Measurements from ENCODE around the gene GPC5. TPM values are rescaled to one million over a fixed set of nuclear protein-coding genes. Genes with fewer than 3 reads are reported as not detected.
A peak's percentile ranks its signal among the peaks of the same experiment; 100 is the strongest.

GPC5 gene
- total RNA-seq, 1 donor from 2014 or later: 0.57 TPM

- no peak for DNase-seq (ENCODE audit: low spot score, unreplicated experiment)
- no peak overlapping the region for H3K27ac Mint-ChIP-seq
- H3K27me3 Mint-ChIP-seq: no peaks in the 10 kb centered on the region
- no peak overlapping the region for H3K4me3 Mint-ChIP-seq (ENCODE audit: low read depth)
- H3K36me3 Mint-ChIP-seq (ENCODE audit: insufficient read depth): no peaks in the 10 kb centered on the region
- no peak for TF ChIP-seq CTCF (IDR thresholded peaks at IDR 0.05; ENCODE audit: unreplicated experiment)
- H3K9me3 Mint-ChIP-seq (ENCODE audit: low read depth): no peaks in the 10 kb centered on the region
- no peaks in the 10 kb centered on the region for H3K4me1 Mint-ChIP-seq (ENCODE audit: low read depth)
These were observed 240.9 kb downstream of the GPC5 start for GRCh38 chr13:91639330-91639729.

DNA sequence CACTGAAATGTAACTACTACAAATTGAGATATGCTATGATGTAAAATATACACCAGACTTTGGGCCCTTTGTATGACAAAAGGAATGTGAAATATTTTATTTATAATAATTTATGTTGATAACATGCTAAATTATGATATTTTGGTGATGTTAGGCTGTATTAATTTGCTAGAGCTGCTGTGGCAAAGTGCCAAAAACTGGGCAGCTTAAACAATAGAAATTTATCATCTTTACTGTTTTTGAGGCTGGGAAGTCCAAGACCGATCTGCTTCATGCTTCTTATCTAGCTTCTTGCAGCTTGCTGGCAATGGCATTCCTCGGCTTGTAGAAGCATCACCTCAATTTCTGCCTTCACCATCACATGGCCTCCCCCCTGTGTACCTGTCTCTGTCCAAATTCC is 245.0 kb downstream of the GPC5 start:
- no peak for DNase-seq (ENCODE audit: low spot score, unreplicated experiment)
- no peak overlapping the region for H3K4me3 Mint-ChIP-seq (ENCODE audit: low read depth)
- H3K27ac Mint-ChIP-seq: no peak overlapping the region
- no peaks in the 10 kb centered on the region for H3K9me3 Mint-ChIP-seq (ENCODE audit: low read depth)
- H3K36me3 Mint-ChIP-seq (ENCODE audit: insufficient read depth): no peaks in the 10 kb centered on the region
- no peaks in the 10 kb centered on the region for H3K4me1 Mint-ChIP-seq (ENCODE audit: low read depth)
- no peaks in the 10 kb centered on the region for H3K27me3 Mint-ChIP-seq
- no peak for TF ChIP-seq CTCF (IDR thresholded peaks at IDR 0.05; ENCODE audit: unreplicated experiment)

GRCh38 chr13:91644806-91645205 is 246.4 kb downstream of the GPC5 start:
- Mint-ChIP-seq H3K4me3 (ENCODE audit: low read depth) (no peak overlapping the region), H3K27ac (no peak overlapping the region), H3K27me3 (no peaks in the 10 kb centered on the region), H3K4me1 (ENCODE audit: low read depth) (peaks cover 4% of the 10 kb centered on the region), H3K36me3 (ENCODE audit: insufficient read depth) (no peaks in the 10 kb centered on the region), H3K9me3 (ENCODE audit: low read depth) (no peaks in the 10 kb centered on the region)
- no peak for DNase-seq (ENCODE audit: low spot score, unreplicated experiment)
- no peak for TF ChIP-seq CTCF (IDR thresholded peaks at IDR 0.05; ENCODE audit: unreplicated experiment)

GRCh38 chr13:91647361-91647990 is 249.1 kb downstream of the GPC5 start:
- H3K9me3 Mint-ChIP-seq (ENCODE audit: low read depth): no peaks in the 10 kb centered on the region
- peak; percentile 10 for DNase-seq (ENCODE audit: low spot score, unreplicated experiment)
- no peak overlapping the region for H3K4me3 Mint-ChIP-seq (ENCODE audit: low read depth)
- TF ChIP-seq CTCF (IDR thresholded peaks at IDR 0.05; ENCODE audit: unreplicated experiment): peak; percentile 58
- no peak overlapping the region for H3K27ac Mint-ChIP-seq
- H3K36me3 Mint-ChIP-seq (ENCODE audit: insufficient read depth): no peaks in the 10 kb centered on the region
- H3K4me1 Mint-ChIP-seq (ENCODE audit: low read depth): peaks cover 4% of the 10 kb centered on the region
- H3K27me3 Mint-ChIP-seq: no peaks in the 10 kb centered on the region

- Mint-ChIP-seq H3K9me3 (ENCODE audit: low read depth) (no peaks in the 10 kb centered on the region), H3K4me1 (ENCODE audit: low read depth) (peaks cover 4% of the 10 kb centered on the region), H3K36me3 (ENCODE audit: insufficient read depth) (no peaks in the 10 kb centered on the region), H3K27me3 (no peaks in the 10 kb centered on the region), H3K4me3 (ENCODE audit: low read depth) (no peak overlapping the region), H3K27ac (no peak overlapping the region)
- no peak for TF ChIP-seq CTCF (IDR thresholded peaks at IDR 0.05; ENCODE audit: unreplicated experiment)
- no peak for DNase-seq (ENCODE audit: low spot score, unreplicated experiment)
These were observed 249.6 kb downstream of the GPC5 start for GRCh38 chr13:91648012-91648411.

All from progenitor cell of endocrine pancreas (in vitro differentiated cells).